ENCODE results near the gene SLC25A21. TPM values are rescaled to one million over a fixed set of nuclear protein-coding genes. Genes with fewer than 3 reads are reported as not detected.

SLC25A21 gene
- total RNA-seq, 1 experiment from 2014 or later = 7.1 TPM

DNA sequence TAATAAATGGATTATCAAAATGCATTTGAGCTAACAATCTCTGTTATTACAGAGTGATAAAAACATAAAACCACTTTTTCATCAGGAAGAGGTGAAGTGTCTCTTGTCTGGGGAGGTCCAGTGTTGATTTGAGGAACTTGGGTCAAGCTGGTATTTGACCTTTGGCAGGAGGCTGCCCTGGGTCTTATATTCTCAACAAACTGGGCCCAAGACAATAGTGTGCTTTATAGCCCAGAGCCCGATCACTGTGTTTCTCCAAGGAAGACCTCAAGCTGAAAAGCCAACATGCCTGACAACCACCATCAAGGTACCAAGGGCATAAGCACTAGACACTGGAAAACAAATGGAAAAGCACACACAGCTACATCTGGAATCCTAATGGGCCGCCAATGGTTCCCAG is 137.0 kb downstream of the SLC25A21 start:
- Histone ChIP-seq H4K5ac (ENCODE audit: insufficient read length, low read depth, low read length) (no peak overlapping the region), H3K14ac (ENCODE audit: insufficient read depth, low read length) (no peak overlapping the region), H3K79me2 (ENCODE audit: insufficient read depth, low read length) (no peaks in the 10 kb centered on the region), H2BK5ac (ENCODE audit: insufficient read length, low read length) (no peak overlapping the region), H2AK5ac (ENCODE audit: insufficient read length, low read length) (no peak overlapping the region), H4K8ac (replicated peaks; ENCODE audit: insufficient read length, low read depth, low read length) (no peak overlapping the region), H4K91ac (ENCODE audit: insufficient read length, low read depth, low read length) (no peak overlapping the region), H2BK120ac (ENCODE audit: low read depth, low read length, poor library complexity, severe bottlenecking) (no peak overlapping the region), H3K27me3 (ENCODE audit: insufficient read depth, low read length) (no peaks in the 10 kb centered on the region), H3K4ac (ENCODE audit: low read depth, low read length) (no peak overlapping the region), H3K23me2 (ENCODE audit: insufficient read length, low read depth, low read length, poor library complexity, severe bottlenecking) (no peaks in the 10 kb centered on the region), H3K79me1 (ENCODE audit: insufficient read depth, low read depth, low read length, poor library complexity, severe bottlenecking) (no peaks in the 10 kb centered on the region), H2BK20ac (ENCODE audit: low read depth, low read length, poor library complexity, severe bottlenecking) (no peak overlapping the region), H3K18ac (ENCODE audit: insufficient read length, low read depth, low read length) (no peak overlapping the region), H3T11ph (ENCODE audit: low read length) (no peak overlapping the region), H3K4me1 (ENCODE audit: insufficient read depth, low read length) (peaks cover 8% of the 10 kb centered on the region), H3K4me2 (ENCODE audit: insufficient read depth, insufficient read length, low read length) (no peak overlapping the region), H3K9me3 (ENCODE audit: control insufficient read depth, low read depth, low read length) (no peaks in the 10 kb centered on the region), H3K27ac (ENCODE audit: insufficient read length, low read depth, low read length) (no peak overlapping the region), H3K23ac (ENCODE audit: insufficient read length, low read depth, low read length) (no peak overlapping the region), H2BK12ac (ENCODE audit: insufficient read length, low read depth, low read length) (no peak overlapping the region), H3K9ac (ENCODE audit: extremely low read depth, insufficient read length, low read length) (no peak overlapping the region), H4K20me1 (ENCODE audit: control insufficient read depth, insufficient read depth, insufficient read length) (no peaks in the 10 kb centered on the region), H3K56ac (ENCODE audit: insufficient read length, low read depth, low read length) (no peak overlapping the region), H2BK15ac (ENCODE audit: low read depth, low read length) (no peak overlapping the region), H2AFZ (ENCODE audit: low read length) (no peak overlapping the region)
- DNase-seq = no peak
- Mint-ChIP-seq H3K27ac (no peak overlapping the region), H3K9me3 (no peaks in the 10 kb centered on the region), H3K4me3 (no peak overlapping the region), H3K36me3 (ENCODE audit: insufficient read depth in 1 of 3, low read depth in 3 of 3) (no peaks in the 10 kb centered on the region), H3K4me1 (peaks cover 31 to 37% of the 10 kb centered on the region in 2 experiments), H3K27me3 (ENCODE audit: low read depth) (no peaks in the 10 kb centered on the region)
- TF ChIP-seq, protein P1, sequence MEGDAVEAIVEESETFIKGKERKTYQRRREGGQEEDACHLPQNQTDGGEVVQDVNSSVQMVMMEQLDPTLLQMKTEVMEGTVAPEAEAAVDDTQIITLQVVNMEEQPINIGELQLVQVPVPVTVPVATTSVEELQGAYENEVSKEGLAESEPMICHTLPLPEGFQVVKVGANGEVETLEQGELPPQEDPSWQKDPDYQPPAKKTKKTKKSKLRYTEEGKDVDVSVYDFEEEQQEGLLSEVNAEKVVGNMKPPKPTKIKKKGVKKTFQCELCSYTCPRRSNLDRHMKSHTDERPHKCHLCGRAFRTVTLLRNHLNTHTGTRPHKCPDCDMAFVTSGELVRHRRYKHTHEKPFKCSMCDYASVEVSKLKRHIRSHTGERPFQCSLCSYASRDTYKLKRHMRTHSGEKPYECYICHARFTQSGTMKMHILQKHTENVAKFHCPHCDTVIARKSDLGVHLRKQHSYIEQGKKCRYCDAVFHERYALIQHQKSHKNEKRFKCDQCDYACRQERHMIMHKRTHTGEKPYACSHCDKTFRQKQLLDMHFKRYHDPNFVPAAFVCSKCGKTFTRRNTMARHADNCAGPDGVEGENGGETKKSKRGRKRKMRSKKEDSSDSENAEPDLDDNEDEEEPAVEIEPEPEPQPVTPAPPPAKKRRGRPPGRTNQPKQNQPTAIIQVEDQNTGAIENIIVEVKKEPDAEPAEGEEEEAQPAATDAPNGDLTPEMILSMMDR (conservative IDR thresholded peaks at IDR 0.05) = no peak
- no CpG with 5 or more reads among the region's 2 CpGs for WGBS (ENCODE audit: extremely low coverage, insufficient read length, low lambda C conversion rate)

Measured in H9 (cell line).